K562 (cell line): ENCODE data around the gene CHMP1A.

ENCODE experiments used
- ATF6 ChIP-seq: sonication (generic); formaldehyde crosslinking; IDR thresholded peaks from 2 replicates; pipeline ENCODE4 v1.4.0; 2020; ENCODE audit warnings: mild to moderate bottlenecking, missing genetic modification reagents
- GABPA ChIP-seq: fragments of 200-800 bp; sonication (Bioruptor generic); conservative IDR thresholded peaks from 2 replicates; pipeline ENCODE4 v1.6.1; 2016; ENCODE audit warnings: low read depth, missing genetic modification characterization, missing compliant biosample characterization
- HNRNPH1 ChIP-seq: fragments of 200-400 bp; formaldehyde crosslinking; optimal IDR thresholded peaks from 2 replicates; pipeline ENCODE3; 2017; ENCODE audit warnings: low read depth, mild to moderate bottlenecking, low read length, moderate library complexity
- TARDBP ChIP-seq: fragments of 450-650 bp; IDR thresholded peaks from 2 replicates; pipeline ENCODE4 v1.6.1; 2016
- USF1 ChIP-seq: sonication (generic); formaldehyde crosslinking; IDR thresholded peaks from 2 replicates; pipeline ENCODE4 v1.9.0; 2022; ENCODE audit warnings: mild to moderate bottlenecking, missing genetic modification reagents

DNA sequence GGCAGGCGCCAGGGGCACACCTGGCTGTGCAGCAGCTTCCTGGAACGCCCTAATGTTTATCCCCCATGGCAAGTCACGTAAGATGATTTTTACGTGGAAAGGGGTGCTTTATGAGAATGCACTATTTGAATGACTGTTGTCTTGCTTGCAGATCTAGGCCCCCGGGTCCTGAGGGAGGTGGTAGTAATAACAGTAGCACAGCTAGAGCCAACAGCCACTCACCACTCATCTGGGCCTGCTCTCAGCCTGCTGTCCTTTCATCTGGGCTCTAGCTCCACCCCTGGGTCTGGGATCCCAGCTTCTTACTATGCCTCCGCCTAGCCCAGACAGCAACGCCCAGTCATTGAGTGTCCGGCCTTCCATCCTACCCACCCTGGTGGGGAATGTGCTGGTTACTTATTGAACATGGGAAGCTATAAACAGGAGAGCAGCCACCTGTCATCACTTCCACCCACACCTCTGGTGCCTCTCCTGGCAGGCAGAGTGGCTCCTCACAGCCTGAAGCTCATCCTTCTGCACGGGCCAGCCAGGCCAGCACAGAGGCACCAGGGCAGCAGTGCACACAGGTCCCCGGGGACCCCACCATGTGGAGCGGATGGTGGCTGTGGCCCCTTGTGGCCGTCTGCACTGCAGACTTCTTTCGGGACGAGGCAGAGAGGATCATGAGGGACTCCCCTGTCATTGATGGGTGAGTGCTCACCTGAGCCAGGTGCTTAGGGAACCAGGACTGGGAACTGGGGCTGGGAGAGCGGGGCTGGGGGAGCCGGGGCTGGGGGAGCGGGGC is 27.5 kb downstream of the CHMP1A start:
- TF ChIP-seq ATF6 (CRISPR knock-in tag) (no peak), GABPA (tag) (no peak), HNRNPH1 (no peak), USF1 (no peak), TARDBP (no peak)
